GM12891 (cell line): Measurements from ENCODE around the gene SEC61A1.

Experiments used
- PAX5 ChIP-seq: IDR thresholded peaks from 2 replicates; pipeline ENCODE4 v1.6.1; 2011; ENCODE audit warnings: low read length, moderate library complexity, mild to moderate bottlenecking; ENCODE audit not compliant: insufficient read depth, severe bottlenecking
- POLR2A ChIP-seq: IDR thresholded peaks from 2 replicates; pipeline ENCODE4 v1.6.1; 2011; ENCODE audit warnings: low read depth, low read length, control low read depth
- POLR2AphosphoS5 ChIP-seq: IDR thresholded peaks from 2 replicates; pipeline ENCODE4 v1.6.1; 2011; ENCODE audit warnings: low read depth, low read length, control low read depth
- SPI1 ChIP-seq: IDR thresholded peaks from 2 replicates; pipeline ENCODE4 v1.6.1; 2011; ENCODE audit warnings: low read depth, low read length, control low read depth
- TAF1 ChIP-seq: IDR thresholded peaks from 2 replicates; pipeline ENCODE4 v1.6.1; 2011; ENCODE audit warnings: low read depth, low read length, control low read depth

- TF ChIP-seq POLR2AphosphoS5 (no peak), POLR2A (no peak), TAF1 (no peak), SPI1 (no peak), PAX5 (no peak)
These were observed 32.4 kb downstream of the SEC61A1 start for GRCh38 chr3:128084675-128085021.
